Medulla oblongata (tissue), 1 donor: Measurements from ENCODE around the gene POLH.

ENCODE experiments used
- DNase-seq: peaks from one replicate; pipeline ENCODE4 v3.0.0-alpha.2; 2015; ENCODE audit errors: extremely low spot score

POLH gene

GRCh38 chr6:43606019-43606418, 30.0 kb downstream of the POLH start:
- DNase-seq = no peak

- DNase-seq = peak; percentile 85
These were observed 32.4 kb downstream of the POLH start for GRCh38 chr6:43608310-43608763.

- no peak for DNase-seq
These were observed 32.8 kb downstream of the POLH start for GRCh38 chr6:43608807-43609206.

- no peak for DNase-seq
These were observed 33.4 kb downstream of the POLH start for GRCh38 chr6:43609402-43609801.

GRCh38 chr6:43610431-43610830, 34.4 kb downstream of the POLH start:
- DNase-seq = no peak

- DNase-seq = no peak
These were observed 37.9 kb downstream of the POLH start for GRCh38 chr6:43613721-43614395.

- no peak for DNase-seq
These were observed 38.4 kb downstream of the POLH start for GRCh38 chr6:43614396-43614730.

- DNase-seq = no peak
These were observed 40.9 kb downstream of the POLH start for GRCh38 chr6:43616725-43617472.

- DNase-seq = no peak
These were observed 45.3 kb downstream of the POLH start for GRCh38 chr6:43621078-43621835.

- no peak for DNase-seq
These were observed 45.8 kb downstream of the POLH start for GRCh38 chr6:43621836-43622180.

GRCh38 chr6:43622541-43622940, 46.6 kb downstream of the POLH start:
- DNase-seq = no peak

GRCh38 chr6:43623880-43624785, 48.1 kb downstream of the POLH start:
- no peak for DNase-seq

- no peak for DNase-seq
These were observed 48.9 kb downstream of the POLH start for GRCh38 chr6:43624786-43625288.

- DNase-seq = no peak
These were observed 49.5 kb downstream of the POLH start for GRCh38 chr6:43625393-43625992.

- peak; percentile 67 for DNase-seq
These were observed 51.2 kb downstream of the POLH start for GRCh38 chr6:43627008-43627825.

GRCh38 chr6:43628393-43629103, 52.6 kb downstream of the POLH start:
- DNase-seq = peak; percentile 38

- peak; percentile 100 for DNase-seq
These were observed 53.1 kb downstream of the POLH start, which contains the start of gene GTPBP2 for GRCh38 chr6:43629104-43629504. Gene GTPBP2, minus strand, starts transcription at chr6:43629264. Its CDS starts 102 bp downstream, at chr6:43629162.

GRCh38 chr6:43629505-43630300, 53.7 kb downstream of the POLH start:
- peak; percentile 96 for DNase-seq
